GM21381 (cell line): ENCODE results near the gene AUH.
A peak's percentile ranks its signal among the peaks of the same experiment; 100 is the strongest.

Experiments used
- ATAC-seq: cut with Tn5 transposase; IDR thresholded peaks from one replicate; pipeline ENCODE4 v1.9.1; 2021; ENCODE audit warnings: mild to moderate bottlenecking, moderate library complexity; ENCODE audit not compliant: unreplicated experiment

The AUH gene

GRCh38 chr9:91341258-91341746, 20.4 kb downstream of the AUH start:
- no peak for ATAC-seq

GRCh38 chr9:91340395-91340967, 21.2 kb downstream of the AUH start:
- no peak for ATAC-seq

- no peak for ATAC-seq
Observed at GRCh38 chr9:91338681-91339080, 23.0 kb downstream of the AUH start.

GRCh38 chr9:91336786-91337185, 24.9 kb downstream of the AUH start:
- no peak for ATAC-seq

- ATAC-seq: no peak
Observed at GRCh38 chr9:91334053-91334452, 27.7 kb downstream of the AUH start.

GRCh38 chr9:91333551-91333950, 28.2 kb downstream of the AUH start:
- ATAC-seq: no peak

- no peak for ATAC-seq
Observed at GRCh38 chr9:91332546-91333231, 29.0 kb downstream of the AUH start.

GRCh38 chr9:91331849-91332248, 29.9 kb downstream of the AUH start:
- ATAC-seq: no peak

GRCh38 chr9:91328186-91328585, 33.5 kb downstream of the AUH start:
- ATAC-seq: no peak

- no peak for ATAC-seq
Observed at GRCh38 chr9:91321691-91322090, 40.0 kb downstream of the AUH start.

- ATAC-seq: no peak
Observed at GRCh38 chr9:91320299-91320698, 41.4 kb downstream of the AUH start.

- ATAC-seq: no peak
Observed at GRCh38 chr9:91316093-91316492, 45.6 kb downstream of the AUH start.

GRCh38 chr9:91315191-91315590, 46.5 kb downstream of the AUH start:
- no peak for ATAC-seq

- ATAC-seq: no peak
Observed at GRCh38 chr9:91312717-91313325, 48.9 kb downstream of the AUH start.

GRCh38 chr9:91310037-91310436, 51.7 kb downstream of the AUH start:
- ATAC-seq: no peak

- ATAC-seq: no peak
Observed at GRCh38 chr9:91308191-91308590, 53.5 kb downstream of the AUH start.

- ATAC-seq: peak; percentile 58
Observed at GRCh38 chr9:91307279-91307678, 54.4 kb downstream of the AUH start.

- ATAC-seq: no peak
Observed at GRCh38 chr9:91306296-91306630, 55.5 kb downstream of the AUH start.

- no peak for ATAC-seq
Observed at GRCh38 chr9:91305596-91306295, 56.0 kb downstream of the AUH start.

- ATAC-seq: no peak
Observed at GRCh38 chr9:91303741-91304415, 57.8 kb downstream of the AUH start.

- ATAC-seq: no peak
Observed at GRCh38 chr9:91302831-91303230, 58.9 kb downstream of the AUH start.
